Measurements from ENCODE around the gene THOC1.

THOC1 gene

DNA sequence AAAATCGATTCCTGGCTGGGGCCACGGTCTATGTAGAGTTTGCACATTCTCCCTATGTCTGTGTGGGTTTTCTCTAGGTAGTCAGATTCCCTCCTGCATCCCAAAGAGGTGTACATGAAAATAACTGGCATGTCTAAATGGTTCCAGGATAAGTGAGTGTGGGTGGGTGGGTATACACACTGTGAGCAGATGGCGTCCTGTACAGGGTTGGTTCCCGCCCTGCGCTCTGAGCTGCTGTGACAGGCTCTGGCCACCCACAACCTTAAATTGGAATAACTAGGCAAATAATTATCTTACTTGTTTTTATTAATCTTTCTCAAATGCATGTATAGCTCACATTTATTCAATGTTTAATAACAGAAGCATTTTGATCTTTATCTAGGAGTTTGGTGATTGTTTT lies 16.3 kb downstream of the THOC1 start:
- no peak overlapping the region for H3K4me3 Mint-ChIP-seq
- H3K27me3 Mint-ChIP-seq = no peaks in the 10 kb centered on the region
- ATAC-seq = no peak
- H3K4me1 Mint-ChIP-seq = no peaks in the 10 kb centered on the region
- H3K36me3 Mint-ChIP-seq = peaks cover 71% of the 10 kb centered on the region
- H3K9me3 Mint-ChIP-seq = no peaks in the 10 kb centered on the region
- no peak overlapping the region for H3K27ac Mint-ChIP-seq

- ATAC-seq = no peak
- H3K4me3 Mint-ChIP-seq = no peak overlapping the region
- no peaks in the 10 kb centered on the region for H3K27me3 Mint-ChIP-seq
- no peak overlapping the region for H3K27ac Mint-ChIP-seq
- H3K36me3 Mint-ChIP-seq = peaks cover 72% of the 10 kb centered on the region
- H3K4me1 Mint-ChIP-seq = no peaks in the 10 kb centered on the region
- H3K9me3 Mint-ChIP-seq = no peaks in the 10 kb centered on the region
Observed at GRCh38 chr18:250685-251084, 17.2 kb downstream of the THOC1 start.

DNA sequence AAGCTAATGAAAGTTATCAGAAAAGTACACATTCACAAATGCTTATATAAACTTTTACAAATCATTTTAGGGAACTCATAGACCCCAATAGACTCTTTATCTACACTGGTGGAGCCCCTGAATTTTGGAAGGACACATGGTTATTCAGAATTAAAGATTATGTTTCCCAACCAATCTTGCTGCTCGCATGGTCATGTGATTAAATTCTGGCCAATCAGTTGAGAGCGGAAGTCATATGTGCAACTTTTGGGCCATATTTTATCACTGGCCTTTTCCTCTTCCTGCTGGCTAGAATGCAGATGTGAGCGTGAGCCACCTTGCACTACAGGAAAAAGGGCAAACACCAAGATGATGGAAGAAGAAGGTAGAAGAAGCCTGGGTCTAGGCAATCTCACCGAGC lies 19.8 kb downstream of the THOC1 start:
- H3K36me3 Mint-ChIP-seq = peaks cover 79% of the 10 kb centered on the region
- H3K9me3 Mint-ChIP-seq = no peaks in the 10 kb centered on the region
- no peaks in the 10 kb centered on the region for H3K27me3 Mint-ChIP-seq
- H3K27ac Mint-ChIP-seq = no peak overlapping the region
- no peaks in the 10 kb centered on the region for H3K4me1 Mint-ChIP-seq
- no peak for ATAC-seq
- no peak overlapping the region for H3K4me3 Mint-ChIP-seq

- Mint-ChIP-seq H3K4me1 (no peaks in the 10 kb centered on the region), H3K4me3 (no peak overlapping the region), H3K36me3 (peaks cover 74% of the 10 kb centered on the region), H3K27me3 (no peaks in the 10 kb centered on the region), H3K9me3 (no peaks in the 10 kb centered on the region), H3K27ac (no peak overlapping the region)
- no peak for ATAC-seq
Observed at GRCh38 chr18:245282-245847, 22.5 kb downstream of the THOC1 start.

- Mint-ChIP-seq H3K4me3 (no peak overlapping the region), H3K36me3 (peaks cover 44% of the 10 kb centered on the region), H3K4me1 (no peaks in the 10 kb centered on the region), H3K9me3 (no peaks in the 10 kb centered on the region), H3K27me3 (no peaks in the 10 kb centered on the region), H3K27ac (no peak overlapping the region)
- no peak for ATAC-seq
Observed at GRCh38 chr18:240175-240574, 27.7 kb downstream of the THOC1 start.

DNA sequence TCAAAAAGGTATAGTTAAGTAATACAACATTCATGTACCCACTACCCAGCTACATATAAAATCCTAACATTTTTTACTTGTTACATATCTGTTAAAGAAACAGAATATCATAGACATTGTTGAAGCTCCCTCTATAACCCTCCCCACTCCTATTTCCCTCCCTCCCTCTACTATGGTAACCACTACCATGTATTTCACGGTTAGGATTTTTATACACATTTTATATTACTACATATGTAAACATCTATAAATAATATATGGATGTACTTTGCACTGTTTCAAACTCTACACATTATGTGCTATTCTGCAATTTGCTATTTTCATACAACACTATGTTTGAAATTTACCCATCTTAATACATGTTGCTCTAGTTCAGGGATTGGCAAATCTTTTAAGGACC lies 36.3 kb downstream of the THOC1 start:
- Mint-ChIP-seq H3K27ac (no peak overlapping the region), H3K4me1 (no peaks in the 10 kb centered on the region), H3K27me3 (no peaks in the 10 kb centered on the region), H3K4me3 (no peak overlapping the region), H3K9me3 (no peaks in the 10 kb centered on the region), H3K36me3 (peaks cover 34% of the 10 kb centered on the region)
- ATAC-seq = no peak

GRCh38 chr18:228586-228985 lies 39.3 kb downstream of the THOC1 start:
- Mint-ChIP-seq H3K36me3 (peaks cover 46% of the 10 kb centered on the region), H3K27me3 (no peaks in the 10 kb centered on the region), H3K4me1 (no peaks in the 10 kb centered on the region), H3K4me3 (no peak overlapping the region), H3K27ac (no peak overlapping the region), H3K9me3 (no peaks in the 10 kb centered on the region)
- ATAC-seq = no peak

DNA sequence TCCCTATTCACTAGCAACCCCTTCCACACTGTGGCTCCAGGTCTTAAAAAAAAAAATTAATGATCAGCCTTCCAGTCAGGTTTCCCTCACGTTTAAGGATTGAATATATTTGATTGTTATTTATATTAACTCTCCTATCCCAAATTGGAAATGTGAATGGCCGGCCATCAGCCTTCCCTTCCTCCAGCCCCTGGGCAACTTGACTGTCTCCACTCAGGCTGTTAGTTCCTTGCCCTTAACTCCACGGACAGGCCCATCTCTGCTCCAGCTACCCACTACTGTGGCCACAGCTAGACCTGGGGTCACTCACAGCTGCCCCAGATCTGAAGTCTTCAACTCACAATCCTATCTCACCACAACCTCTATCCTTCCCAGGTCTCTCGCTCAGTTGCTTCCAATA lies 39.9 kb downstream of the THOC1 start:
- Mint-ChIP-seq H3K9me3 (no peaks in the 10 kb centered on the region), H3K27ac (no peak overlapping the region), H3K27me3 (no peaks in the 10 kb centered on the region), H3K4me3 (no peak overlapping the region), H3K4me1 (no peaks in the 10 kb centered on the region), H3K36me3 (peaks cover 52% of the 10 kb centered on the region)
- ATAC-seq = no peak

DNA sequence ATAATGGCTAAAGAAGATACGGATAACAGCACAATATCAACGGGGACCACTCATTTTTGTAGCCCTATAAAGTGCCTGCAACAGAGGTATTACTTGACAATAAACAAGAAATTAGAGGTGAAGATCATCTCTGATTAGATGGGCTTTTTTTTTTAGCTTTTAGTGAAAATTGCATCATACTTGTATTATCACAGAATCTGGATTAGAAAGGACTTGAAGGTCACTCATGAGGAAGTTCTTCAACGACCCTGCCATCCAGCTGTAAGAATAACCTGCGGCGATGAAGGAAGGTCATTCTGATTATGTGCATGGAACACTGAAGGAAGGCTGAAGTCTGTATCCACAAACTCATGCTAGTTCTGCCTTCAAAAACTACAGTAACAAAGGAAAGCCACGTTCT lies 40.5 kb downstream of the THOC1 start:
- ATAC-seq = no peak
- Mint-ChIP-seq H3K27me3 (no peaks in the 10 kb centered on the region), H3K4me3 (no peak overlapping the region), H3K36me3 (peaks cover 57% of the 10 kb centered on the region), H3K27ac (no peak overlapping the region), H3K4me1 (no peaks in the 10 kb centered on the region), H3K9me3 (no peaks in the 10 kb centered on the region)

DNA sequence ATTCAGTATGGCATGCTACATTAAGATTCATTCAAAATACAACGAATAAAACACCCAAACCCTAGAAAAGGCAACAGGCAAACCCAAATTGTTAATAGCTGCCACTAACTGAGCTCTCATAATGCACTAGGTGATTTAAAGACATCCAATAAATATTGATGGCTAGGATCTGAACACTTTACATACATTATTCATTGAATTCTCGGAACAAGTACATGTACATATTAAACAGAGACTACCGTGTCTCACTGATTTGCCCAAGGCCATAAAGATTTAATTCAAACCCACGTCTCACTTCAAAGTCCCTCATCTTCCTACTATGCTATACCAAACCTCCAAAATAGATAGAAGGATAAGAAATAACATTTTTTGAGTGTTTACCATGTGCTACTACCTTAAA lies 42.1 kb downstream of the THOC1 start:
- Mint-ChIP-seq H3K36me3 (peaks cover 68% of the 10 kb centered on the region), H3K9me3 (no peaks in the 10 kb centered on the region), H3K4me1 (peaks cover 2% of the 10 kb centered on the region), H3K27me3 (no peaks in the 10 kb centered on the region), H3K27ac (no peak overlapping the region), H3K4me3 (no peak overlapping the region)
- no peak for ATAC-seq

DNA sequence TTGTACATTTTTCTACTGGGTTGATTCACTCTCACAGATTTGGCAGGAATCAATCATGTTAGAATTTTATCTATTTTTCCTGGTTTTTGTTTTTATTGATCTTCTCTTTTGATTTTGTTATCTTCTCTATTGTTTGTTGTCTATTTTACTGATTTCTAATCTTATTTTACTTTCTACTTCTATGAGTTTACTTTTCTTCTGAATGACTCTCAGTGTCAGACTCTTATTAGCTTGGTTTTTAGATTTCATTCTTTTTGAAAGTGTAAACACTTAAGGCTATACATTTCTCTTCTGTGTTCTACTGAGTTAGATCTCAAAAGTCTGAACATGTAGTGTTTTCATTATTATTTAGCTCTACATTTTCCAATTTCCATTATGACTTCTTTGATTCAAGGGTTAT lies 47.1 kb downstream of the THOC1 start:
- no peak for ATAC-seq
- no peaks in the 10 kb centered on the region for H3K9me3 Mint-ChIP-seq
- H3K4me3 Mint-ChIP-seq = no peak overlapping the region
- H3K36me3 Mint-ChIP-seq = peaks cover 67% of the 10 kb centered on the region
- H3K27me3 Mint-ChIP-seq = no peaks in the 10 kb centered on the region
- H3K4me1 Mint-ChIP-seq = peaks cover 11% of the 10 kb centered on the region
- H3K27ac Mint-ChIP-seq = peak overlapping the region; percentile 84

DNA sequence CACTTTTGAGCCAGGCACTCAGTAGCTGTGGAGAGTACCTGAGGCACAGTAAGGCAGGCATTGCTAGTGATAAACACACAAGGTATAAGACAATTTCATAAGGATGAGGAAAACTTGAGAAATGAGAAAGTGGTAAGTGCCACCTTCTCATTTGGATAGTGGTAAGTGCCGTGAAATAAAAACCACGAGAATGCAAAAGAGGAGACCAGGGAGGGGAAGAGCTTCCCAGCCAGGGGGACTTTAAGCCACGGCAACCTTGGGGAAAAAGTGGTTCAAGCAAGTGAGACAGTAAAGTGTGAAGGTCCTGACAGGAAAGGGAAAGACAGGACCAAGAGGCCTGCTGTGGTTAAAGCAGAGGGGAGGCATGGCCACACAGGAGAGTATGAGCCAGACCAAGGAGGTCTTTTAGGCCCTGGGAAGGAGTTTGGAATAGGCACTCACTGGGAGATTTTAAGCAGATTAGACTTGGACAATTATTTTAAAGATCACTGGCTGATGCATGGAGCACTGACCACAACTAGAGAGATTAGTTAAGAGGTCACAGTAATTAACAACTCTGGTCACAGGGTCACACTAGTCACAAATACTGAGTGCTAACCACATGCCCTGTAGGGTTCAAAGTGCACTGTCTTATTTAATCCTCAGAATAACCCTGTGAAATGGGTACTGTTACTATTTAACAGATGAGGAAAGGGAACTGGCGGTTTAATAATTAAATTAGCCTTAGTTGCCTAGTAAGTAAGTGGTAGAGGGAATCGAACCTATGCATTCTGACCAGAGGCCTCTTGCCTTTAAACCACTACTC lies 50.1 kb downstream of the THOC1 start:
- peak overlapping the region; percentile 66 for H3K27ac Mint-ChIP-seq
- no peaks in the 10 kb centered on the region for H3K27me3 Mint-ChIP-seq
- peaks cover 11% of the 10 kb centered on the region for H3K4me1 Mint-ChIP-seq
- ATAC-seq = no peak
- peaks cover 71% of the 10 kb centered on the region for H3K36me3 Mint-ChIP-seq
- H3K4me3 Mint-ChIP-seq = no peak overlapping the region
- H3K9me3 Mint-ChIP-seq = no peaks in the 10 kb centered on the region

- no peak for ATAC-seq
- Mint-ChIP-seq H3K27me3 (no peaks in the 10 kb centered on the region), H3K4me3 (no peak overlapping the region), H3K36me3 (peaks cover 71% of the 10 kb centered on the region), H3K9me3 (no peaks in the 10 kb centered on the region), H3K4me1 (peaks cover 7% of the 10 kb centered on the region), H3K27ac (no peak overlapping the region)
Observed at GRCh38 chr18:215448-216010, 52.3 kb downstream of the THOC1 start.

- no peak overlapping the region for H3K4me3 Mint-ChIP-seq
- peaks cover 76% of the 10 kb centered on the region for H3K36me3 Mint-ChIP-seq
- no peaks in the 10 kb centered on the region for H3K27me3 Mint-ChIP-seq
- no peak overlapping the region for H3K27ac Mint-ChIP-seq
- no peak for ATAC-seq
- no peaks in the 10 kb centered on the region for H3K9me3 Mint-ChIP-seq
- H3K4me1 Mint-ChIP-seq = peaks cover 6% of the 10 kb centered on the region
Observed at GRCh38 chr18:213966-214365, 53.9 kb downstream of the THOC1 start.

DNA sequence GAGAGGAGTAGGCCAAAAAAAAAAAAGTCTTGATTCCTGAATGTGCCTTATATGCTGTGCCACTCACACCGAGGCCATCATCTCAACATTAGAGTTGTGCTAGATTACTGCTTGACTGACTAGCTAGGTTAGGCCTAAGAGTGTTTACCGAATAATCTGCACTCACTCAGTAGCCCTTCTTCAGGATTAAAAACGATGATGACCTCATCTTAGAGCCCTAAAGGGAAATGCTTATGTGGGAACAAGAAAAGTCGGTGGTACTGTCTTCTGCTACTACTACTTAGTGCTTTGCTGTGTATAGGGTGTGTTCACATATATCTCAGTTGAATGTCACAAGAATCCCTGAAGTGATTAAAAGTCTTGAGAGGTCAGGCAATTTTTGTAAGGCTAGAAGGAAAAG lies 54.3 kb downstream of the THOC1 start:
- Mint-ChIP-seq H3K4me3 (no peak overlapping the region), H3K27ac (no peak overlapping the region), H3K27me3 (no peaks in the 10 kb centered on the region), H3K9me3 (no peaks in the 10 kb centered on the region), H3K36me3 (peaks cover 75% of the 10 kb centered on the region), H3K4me1 (peaks cover 6% of the 10 kb centered on the region)
- no peak for ATAC-seq

DNA sequence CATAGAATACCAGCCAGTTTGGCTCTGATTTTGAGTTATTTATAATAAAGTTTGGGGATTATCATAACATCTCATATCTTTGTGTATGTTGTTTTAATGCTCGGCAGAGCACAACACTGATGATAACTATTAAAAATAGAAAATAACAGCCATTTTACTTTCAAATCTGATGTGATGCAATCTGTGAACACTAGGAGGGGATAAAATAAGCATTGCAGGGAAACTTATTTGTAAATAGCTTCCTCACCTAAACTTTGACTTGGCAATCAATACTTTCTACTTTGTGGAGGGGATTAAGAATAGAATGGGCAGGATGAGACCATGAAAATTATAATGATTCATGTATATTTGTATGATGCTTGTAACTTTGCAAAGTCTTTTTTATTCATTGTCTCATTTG lies 55.1 kb downstream of the THOC1 start:
- Mint-ChIP-seq H3K4me1 (peaks cover 5% of the 10 kb centered on the region), H3K27me3 (no peaks in the 10 kb centered on the region), H3K4me3 (no peak overlapping the region), H3K36me3 (peaks cover 69% of the 10 kb centered on the region), H3K27ac (no peak overlapping the region), H3K9me3 (no peaks in the 10 kb centered on the region)
- ATAC-seq = no peak
